ENCODE results near the gene FADD.
A peak's percentile ranks its signal among the peaks of the same experiment; 100 is the strongest.
"Not testable (repeated sequence)": the region's sequence is repeated elsewhere in the genome, so short reads cannot be mapped to it uniquely, and the experiment has no call there.

Gene FADD

GRCh38 chr11:70200212-70200844, 2.8 kb upstream of the FADD start:
- no peak for DNase-seq
- in situ Hi-C loops (cut with MboI; ENCODE audit: low pct_unique_long_range_greater_than_20kb, low sequenced_read_pairs), result no loop called here

DNA sequence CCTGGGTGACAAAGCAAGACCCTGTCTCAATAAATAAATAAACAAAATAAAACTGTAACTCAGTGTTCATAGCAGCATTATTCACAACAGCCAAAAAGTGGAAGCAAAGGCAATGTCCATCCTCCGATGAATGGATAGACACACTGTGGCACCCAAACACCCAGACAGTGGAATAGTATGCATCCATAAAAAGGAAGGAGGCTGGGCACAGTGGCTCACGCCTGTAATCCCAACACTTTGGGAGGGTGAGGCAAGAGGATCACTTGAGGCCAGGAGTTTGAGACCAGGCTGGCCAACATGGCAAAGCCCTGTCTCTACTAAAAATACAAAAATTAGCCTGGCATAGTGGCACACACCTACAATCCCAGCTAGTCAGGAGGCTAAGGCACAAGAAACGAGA, 2.0 kb upstream of the FADD start:
- DNase-seq; in situ Hi-C loops (cut with MboI; ENCODE audit: low pct_unique_long_range_greater_than_20kb, low sequenced_read_pairs): not testable (repeated sequence)

DNA sequence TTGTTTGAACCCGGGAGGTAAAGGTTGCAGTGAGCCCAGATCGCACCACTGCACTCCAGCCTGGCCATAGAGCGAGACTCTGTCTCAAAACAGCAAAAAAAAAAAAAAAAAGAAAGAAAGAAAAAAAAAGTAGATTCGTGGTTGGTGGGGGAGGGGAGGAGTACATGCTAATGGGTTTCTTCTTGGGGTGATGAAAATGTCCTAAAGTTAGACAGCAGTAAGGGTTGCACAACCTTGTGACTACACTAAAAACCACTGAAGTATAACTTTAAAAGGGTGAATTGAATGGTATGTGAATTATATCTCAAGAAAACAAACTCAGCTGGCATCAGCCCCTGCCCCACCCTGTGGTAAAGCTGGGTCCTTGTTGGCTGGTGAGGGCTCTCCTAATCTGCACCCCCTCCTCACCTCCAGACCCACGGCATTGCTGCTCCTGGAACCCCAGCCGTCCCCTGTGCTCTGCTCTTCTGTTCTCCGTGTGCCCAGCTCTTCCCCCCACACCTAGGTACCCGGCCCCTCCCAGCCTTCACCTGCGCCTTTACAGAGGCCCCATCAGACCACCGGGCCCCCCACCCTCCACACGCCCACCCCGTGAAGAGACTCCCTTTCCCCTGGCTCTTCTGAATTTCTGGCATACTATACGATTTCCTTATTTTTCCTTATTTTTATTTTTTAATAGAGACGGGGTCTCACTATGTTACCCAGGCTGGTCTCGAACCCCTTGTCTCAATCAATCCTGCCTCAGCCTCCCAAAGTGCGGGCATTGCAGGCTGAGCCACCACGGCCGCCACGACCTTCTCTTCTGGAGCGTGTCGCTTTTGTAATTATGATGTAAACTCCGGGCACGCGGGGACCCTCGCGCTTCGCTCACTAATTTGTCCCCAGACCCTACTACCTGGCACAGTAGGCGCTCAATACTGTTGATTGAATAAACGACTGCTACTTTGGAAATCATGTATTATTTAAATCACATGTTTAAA, 924 bp upstream of the FADD start:
- DNase-seq, result peak; percentile 26
- in situ Hi-C loops (cut with MboI; ENCODE audit: low pct_unique_long_range_greater_than_20kb, low sequenced_read_pairs), result no loop called here

DNA sequence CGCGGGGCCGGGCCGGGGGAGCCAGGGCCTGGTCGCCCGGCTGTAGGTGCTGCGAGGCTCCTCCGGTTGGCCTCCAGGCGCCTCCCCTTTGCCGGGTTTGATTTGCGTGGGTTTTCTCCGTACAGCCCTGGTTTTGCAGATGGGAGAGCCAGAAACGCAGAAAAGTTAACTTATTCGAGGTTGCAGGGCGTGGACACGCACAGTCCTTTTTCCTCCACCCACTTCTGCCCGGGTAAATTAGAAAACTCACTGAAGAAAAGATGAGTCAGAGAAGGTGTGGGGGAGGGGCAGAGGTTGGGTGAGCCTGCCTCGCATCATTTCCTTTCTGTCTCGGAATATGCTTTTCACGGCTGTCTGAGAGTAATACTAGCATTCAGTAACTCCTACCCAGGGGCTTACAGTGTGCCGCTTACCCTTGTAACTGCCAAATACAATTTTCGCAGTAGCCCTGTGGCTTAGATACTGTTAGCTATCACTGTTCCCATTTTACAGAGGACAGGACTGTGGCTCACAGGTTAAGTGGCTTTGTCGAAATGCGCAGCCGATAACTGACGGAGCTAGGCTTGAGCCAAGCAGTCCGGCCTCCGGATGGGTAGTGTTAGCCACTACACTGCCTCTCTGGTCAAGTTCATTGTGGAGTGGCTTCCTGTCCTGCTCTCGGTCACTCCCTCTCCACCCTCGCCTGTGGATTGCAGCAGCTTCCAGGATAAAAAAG, 812 bp downstream of the FADD start:
- DNase-seq, result peak; percentile 78
- in situ Hi-C loops (cut with MboI; ENCODE audit: low pct_unique_long_range_greater_than_20kb, low sequenced_read_pairs), result no loop called here

DNA sequence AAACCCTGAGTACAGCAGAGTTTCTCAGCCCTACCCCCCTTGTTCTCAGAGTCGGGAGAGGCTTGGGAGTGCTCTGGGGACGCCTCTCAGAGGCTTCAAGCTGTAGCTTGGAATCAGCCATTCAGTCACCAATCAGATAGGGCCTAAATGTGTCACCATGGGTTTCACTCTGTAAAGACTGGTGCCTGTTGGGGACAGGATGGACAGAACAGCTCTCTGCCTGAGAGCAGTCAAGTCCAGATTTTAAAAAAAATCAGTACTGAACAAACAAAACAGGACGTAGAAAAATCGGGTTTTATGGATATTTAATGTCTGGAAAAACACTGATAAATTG, 1.3 kb downstream of the FADD start:
- in situ Hi-C loops (cut with MboI; ENCODE audit: low pct_unique_long_range_greater_than_20kb, low sequenced_read_pairs), result no loop called here
- DNase-seq, result no peak

- no peak for DNase-seq
Observed at GRCh38 chr11:70205049-70205725, 2.1 kb downstream of the FADD start.

DNA sequence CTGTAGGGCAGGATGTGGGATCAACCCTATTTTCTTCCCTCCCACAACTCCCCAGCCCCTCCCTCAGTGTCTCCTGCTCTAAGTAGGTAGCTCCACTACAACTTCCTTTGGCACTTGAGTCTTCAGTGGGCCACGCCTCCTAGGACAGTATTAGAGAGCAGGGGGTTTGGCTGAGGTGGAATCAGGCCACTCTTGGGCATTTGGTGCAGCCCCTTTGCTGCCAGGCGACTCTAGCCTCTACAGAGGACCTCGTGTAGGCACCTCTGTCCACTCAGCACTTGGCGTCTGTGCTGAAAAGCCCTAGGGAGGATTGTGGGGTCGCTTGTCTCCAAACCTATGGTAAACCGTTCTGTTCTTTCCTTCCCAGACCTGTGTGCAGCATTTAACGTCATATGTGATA, 2.7 kb downstream of the FADD start:
- in situ Hi-C loops (cut with MboI; ENCODE audit: low pct_unique_long_range_greater_than_20kb, low sequenced_read_pairs), result no loop called here
- DNase-seq, result no peak

More at GRCh38 chr11:70205049-70205725, 2.1 kb downstream of the FADD start:
- in situ Hi-C loops (cut with MboI; ENCODE audit: low pct_unique_long_range_greater_than_20kb, low sequenced_read_pairs), result no loop called here

GRCh38 chr11:70206226-70206981, 3.3 kb downstream of the FADD start:
- DNase-seq, result no peak
- in situ Hi-C loops (cut with MboI; ENCODE audit: low pct_unique_long_range_greater_than_20kb, low sequenced_read_pairs), result no loop called here

DNA sequence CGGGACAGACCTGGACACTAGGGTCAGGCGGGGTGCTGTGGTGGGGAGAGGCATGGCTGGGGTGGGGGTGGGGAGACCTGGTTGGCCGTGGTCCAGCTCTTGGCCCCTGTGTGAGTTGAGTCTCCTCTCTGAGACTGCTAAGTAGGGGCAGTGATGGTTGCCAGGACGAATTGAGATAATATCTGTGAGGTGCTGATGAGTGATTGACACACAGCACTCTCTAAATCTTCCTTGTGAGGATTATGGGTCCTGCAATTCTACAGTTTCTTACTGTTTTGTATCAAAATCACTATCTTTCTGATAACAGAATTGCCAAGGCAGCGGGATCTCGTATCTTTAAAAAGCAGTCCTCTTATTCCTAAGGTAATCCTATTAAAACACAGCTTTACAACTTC, 3.9 kb downstream of the FADD start:
- DNase-seq, result no peak
- in situ Hi-C loops (cut with MboI; ENCODE audit: low pct_unique_long_range_greater_than_20kb, low sequenced_read_pairs), result no loop called here

DNA sequence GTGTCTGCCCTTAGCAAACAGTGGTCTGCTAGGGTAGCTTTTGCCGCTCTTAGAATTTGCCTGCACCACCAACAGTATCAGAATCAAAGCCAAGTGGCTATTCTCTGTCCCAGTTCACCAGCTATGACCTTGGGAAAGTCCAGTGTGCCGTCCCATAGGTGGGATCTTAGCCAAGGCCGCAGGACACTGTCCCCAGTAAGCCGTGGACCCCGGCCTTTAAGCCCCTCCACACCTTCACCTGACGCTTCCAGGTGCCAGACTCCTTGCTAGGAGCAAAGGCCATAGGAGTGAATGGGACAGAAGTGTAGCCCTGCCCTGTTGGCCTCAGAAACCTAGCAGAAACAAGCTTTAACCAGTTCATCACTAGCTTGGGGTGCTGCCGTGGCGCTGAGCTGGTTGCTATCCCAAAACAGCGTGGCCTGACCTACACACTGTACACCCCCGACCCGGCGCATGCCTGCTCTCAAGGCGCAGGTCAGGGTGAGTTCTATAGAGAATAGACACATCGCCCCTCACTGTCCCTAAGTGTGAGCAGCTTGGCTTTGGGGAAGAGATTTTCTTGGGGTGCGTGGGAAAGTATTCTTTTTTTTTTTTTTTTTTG, 4.5 kb downstream of the FADD start:
- in situ Hi-C loops (cut with MboI; ENCODE audit: low pct_unique_long_range_greater_than_20kb, low sequenced_read_pairs), result no loop called here
- DNase-seq, result no peak

GRCh38 chr11:70209391-70209912, 6.4 kb downstream of the FADD start:
- DNase-seq, result no peak
- in situ Hi-C loops (cut with MboI; ENCODE audit: low pct_unique_long_range_greater_than_20kb, low sequenced_read_pairs), result no loop called here

DNA sequence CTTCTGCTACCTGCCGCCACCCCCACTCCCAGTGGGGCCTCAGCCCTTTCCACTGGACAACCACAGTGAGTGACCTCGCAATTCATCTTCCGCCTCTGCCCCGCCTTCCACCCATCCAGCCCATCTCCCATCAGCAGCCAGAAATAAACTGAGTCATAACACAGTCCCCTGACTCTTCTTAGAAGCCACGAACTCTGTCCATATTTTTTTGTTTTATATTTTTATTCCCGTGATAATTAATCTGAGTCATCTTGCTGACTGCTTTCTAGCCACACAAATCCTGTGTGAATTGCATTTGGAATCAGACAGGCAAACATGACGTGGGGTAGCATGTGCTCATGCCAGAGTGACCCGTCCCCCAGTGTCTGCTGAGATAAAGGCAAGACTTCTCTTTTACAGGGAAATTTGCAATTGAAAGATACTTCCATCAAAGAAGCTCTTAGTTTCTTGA, 7.0 kb downstream of the FADD start:
- in situ Hi-C loops (cut with MboI; ENCODE audit: low pct_unique_long_range_greater_than_20kb, low sequenced_read_pairs), result no loop called here
- DNase-seq, result no peak

DNA sequence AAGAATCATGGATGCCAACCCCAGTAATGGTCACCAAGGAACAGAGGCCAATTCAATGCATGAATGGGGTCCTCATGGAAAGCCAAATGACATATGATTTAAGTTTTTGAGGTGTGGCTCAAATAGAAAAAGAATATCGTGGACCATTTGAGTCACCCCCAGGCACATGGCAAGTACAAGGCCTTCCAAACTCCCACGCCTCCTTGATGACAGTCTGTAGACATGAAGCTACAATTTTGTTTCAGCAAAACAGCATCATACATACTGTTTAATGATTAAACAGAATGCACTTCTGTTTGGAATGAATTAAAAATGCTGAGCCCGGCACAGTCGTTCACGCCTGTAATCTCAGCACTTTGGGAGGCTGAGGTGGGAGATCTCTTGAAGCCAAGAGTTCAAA, 7.4 kb downstream of the FADD start:
- DNase-seq, result no peak
- in situ Hi-C loops (cut with MboI; ENCODE audit: low pct_unique_long_range_greater_than_20kb, low sequenced_read_pairs), result no loop called here

- in situ Hi-C loops (cut with MboI; ENCODE audit: low pct_unique_long_range_greater_than_20kb, low sequenced_read_pairs), result no loop called here
- no peak for DNase-seq
Observed at GRCh38 chr11:70212227-70212811, 9.2 kb downstream of the FADD start.

DNA sequence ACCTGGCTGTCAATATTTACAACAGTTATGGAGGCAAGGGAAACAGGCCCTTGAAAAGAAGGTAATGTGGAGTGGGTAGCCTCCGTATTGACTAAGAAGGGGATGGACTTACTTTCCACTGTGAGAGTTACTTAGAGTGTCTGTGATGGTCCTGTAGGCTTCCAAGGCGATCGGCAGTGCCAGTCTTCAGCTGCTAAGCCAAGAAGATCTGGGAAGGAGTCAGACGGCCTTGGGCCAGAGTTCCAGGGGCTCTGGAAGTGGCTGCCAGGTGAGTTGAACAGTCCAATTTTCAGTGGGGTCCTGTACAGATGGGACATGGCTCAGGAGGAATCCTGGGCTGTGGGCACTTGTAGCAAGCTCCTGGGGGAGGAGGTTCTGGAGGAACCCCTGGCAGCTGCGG, 14.3 kb downstream of the FADD start:
- DNase-seq; in situ Hi-C loops (cut with MboI; ENCODE audit: low pct_unique_long_range_greater_than_20kb, low sequenced_read_pairs): not testable (repeated sequence)

GRCh38 chr11:70218076-70218475, 15.0 kb downstream of the FADD start:
- in situ Hi-C loops (cut with MboI; ENCODE audit: low pct_unique_long_range_greater_than_20kb, low sequenced_read_pairs); DNase-seq: not testable (repeated sequence)

DNA sequence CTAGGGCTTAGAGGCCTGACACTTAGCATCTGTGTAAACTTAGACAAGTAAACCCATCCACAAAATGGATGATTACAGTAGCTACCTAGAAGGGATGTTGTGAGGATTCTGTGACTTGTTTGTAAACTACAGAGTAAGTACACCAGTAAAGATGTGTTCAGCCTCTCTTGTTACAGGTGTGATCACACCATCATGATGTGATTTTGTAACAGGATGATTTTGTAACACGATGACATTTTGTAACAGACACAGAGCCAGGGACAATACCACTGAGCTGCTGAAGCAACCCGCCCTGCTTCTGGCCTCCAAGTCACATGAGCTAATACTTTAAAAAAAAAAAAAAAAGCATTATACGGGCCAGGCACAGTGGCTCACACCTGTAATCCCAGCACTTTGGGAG, 17.0 kb downstream of the FADD start:
- in situ Hi-C loops (cut with MboI; ENCODE audit: low pct_unique_long_range_greater_than_20kb, low sequenced_read_pairs), result no loop called here
- no peak for DNase-seq

- in situ Hi-C loops (cut with MboI; ENCODE audit: low pct_unique_long_range_greater_than_20kb, low sequenced_read_pairs), result no loop called here
- DNase-seq, result no peak
Observed at GRCh38 chr11:70220920-70221319, 17.8 kb downstream of the FADD start.

Data from KBM-7 (cell line).